ENCODE data around the gene HIBCH.

The HIBCH gene

DNA sequence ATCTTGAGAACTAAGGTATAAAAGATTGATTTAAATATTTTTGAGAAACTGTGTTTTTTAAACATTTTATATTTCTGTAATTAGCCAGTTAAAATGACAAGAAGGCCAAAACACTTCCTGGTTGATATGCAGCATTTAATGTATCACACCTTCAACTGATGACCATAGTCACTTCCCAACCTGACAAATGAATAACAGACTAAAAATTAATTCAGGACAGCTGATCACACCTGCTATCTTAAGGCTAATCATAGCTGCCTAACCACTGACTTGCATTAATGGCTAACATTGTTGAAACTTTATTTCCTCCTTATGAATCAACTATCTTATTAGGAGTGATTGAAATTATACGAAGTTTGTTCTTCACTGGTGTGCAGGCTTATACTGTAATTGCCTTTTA lies 131.3 kb downstream of the HIBCH start:
- no peak for DNase-seq (ENCODE audit: low spot score)

DNA sequence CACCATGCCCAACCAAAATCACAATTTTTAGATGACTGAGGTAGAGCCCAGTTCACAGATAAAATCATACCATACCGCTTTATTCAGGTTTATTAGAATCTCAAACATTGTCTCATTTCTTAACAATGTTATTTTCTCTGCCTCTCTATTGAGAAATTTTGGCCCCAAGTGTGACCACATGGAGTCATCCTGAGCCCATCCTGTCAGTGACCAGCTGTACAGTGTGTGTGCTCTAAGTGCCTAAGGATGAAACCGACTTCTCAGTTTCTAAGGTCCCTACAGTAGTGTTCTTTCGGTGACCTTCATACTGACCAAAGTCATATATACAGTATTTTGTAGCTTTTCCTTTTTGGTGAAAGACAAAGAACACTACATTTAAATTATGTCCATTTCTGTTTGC lies 133.4 kb downstream of the HIBCH start:
- no peak for DNase-seq (ENCODE audit: low spot score)

DNA sequence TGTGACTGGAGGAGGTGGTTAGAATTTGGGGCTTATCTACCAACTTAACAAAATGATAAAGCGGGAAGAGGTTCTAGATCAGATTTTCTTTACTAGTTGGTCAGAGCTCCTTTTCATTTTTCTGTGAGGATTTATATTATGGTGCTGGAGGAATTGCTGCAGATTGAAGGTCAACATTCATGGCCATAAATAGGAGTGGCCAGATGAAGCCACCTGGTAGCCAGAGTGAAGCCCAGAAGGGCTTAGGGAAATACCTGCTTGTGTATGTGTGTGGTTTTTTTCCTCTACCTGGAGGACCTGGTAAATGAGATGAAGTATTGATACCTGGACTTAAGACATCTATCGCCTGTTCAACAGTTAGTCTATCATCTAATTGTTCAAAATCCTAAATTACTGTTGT lies 134.2 kb downstream of the HIBCH start:
- no peak for DNase-seq (ENCODE audit: low spot score)

DNA sequence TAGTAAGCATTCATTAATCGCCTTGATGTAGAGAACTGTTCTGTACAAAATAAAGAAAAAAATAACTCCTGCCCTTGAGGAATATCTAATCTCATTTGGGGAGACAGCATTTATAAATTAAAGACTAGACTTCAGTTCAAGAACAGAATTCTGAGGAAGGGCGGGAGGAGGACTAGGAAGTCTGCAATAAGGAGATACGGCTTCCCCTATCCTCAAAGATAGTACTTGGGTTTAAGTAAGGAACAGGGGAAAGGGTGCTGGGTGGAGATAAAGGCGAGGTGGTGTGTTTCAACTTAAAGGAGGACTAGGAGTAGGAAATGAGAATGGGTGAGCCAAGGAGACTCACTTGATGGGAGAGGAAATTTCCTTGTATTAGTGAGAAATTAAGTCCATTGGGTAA lies 135.2 kb downstream of the HIBCH start:
- DNase-seq (ENCODE audit: low spot score): no peak

DNA sequence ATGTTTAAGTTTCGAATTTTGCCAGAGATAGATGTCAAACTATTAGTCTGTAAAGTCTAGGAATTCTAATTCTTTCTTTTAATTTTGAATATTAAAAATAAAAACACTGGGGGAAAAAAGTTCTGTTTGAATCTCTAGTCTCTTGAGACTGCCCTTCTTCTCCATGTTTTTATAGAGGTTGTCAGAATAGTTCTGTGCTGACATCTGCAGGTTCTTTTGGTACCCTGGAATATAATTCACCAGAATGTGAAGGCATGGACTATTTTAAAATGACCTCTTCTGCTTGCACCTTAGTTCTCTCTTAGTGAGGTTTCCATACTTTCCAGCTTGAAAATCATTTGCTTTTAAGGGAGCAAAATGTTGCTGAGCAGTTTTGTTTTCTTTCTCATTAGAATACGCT lies 136.1 kb downstream of the HIBCH start:
- no peak for DNase-seq (ENCODE audit: low spot score)

DNA sequence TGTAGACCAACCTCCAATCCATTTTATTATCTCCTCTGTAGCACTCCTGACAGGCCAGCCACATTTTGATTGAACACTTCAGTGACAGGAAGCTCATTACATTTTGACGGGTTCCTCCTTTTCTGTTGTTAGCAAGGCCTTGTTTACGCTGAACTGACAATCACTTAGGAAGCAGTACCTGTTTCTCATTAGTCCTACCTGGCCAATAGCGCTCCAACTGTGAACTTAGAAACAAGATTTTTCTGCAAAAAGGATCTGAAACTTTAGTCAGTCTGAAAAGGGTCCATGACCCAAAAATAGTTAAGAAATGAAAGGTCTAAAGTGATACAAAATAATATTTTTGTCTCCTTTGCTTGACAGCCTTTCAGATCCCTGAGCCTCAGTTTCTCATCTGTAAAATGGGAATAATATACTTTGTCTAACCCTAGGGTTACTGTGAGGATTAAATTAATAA lies 137.5 kb downstream of the HIBCH start:
- no peak for DNase-seq (ENCODE audit: low spot score)

DNA sequence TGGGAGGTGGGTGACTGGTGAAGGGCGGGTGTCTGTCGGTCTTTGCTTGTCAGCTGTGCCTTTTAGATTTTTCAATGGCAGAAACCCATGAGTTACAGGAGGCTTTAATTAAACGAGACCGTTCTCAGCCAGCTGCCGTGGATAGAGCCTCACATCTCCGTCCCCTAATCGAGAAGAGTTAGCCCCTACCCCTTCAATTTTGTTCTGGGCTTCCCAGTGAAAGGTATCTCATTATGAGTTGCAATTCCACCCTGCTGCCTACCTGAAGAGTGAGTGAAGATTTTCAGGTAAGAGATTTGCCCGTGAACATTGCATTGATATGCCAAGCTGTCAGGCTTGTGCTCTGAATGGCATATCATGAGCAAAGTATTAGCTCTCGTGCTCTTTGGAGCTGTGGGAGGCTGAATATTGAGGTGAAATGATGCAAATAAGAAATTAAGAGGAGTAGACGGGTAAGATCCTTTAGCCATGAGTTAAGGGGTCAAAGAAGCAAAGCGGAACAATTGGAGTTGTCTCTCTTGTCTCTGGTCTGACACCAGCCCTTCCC lies 138.4 kb downstream of the HIBCH start:
- peak; percentile 16 for DNase-seq (ENCODE audit: low spot score)

DNA sequence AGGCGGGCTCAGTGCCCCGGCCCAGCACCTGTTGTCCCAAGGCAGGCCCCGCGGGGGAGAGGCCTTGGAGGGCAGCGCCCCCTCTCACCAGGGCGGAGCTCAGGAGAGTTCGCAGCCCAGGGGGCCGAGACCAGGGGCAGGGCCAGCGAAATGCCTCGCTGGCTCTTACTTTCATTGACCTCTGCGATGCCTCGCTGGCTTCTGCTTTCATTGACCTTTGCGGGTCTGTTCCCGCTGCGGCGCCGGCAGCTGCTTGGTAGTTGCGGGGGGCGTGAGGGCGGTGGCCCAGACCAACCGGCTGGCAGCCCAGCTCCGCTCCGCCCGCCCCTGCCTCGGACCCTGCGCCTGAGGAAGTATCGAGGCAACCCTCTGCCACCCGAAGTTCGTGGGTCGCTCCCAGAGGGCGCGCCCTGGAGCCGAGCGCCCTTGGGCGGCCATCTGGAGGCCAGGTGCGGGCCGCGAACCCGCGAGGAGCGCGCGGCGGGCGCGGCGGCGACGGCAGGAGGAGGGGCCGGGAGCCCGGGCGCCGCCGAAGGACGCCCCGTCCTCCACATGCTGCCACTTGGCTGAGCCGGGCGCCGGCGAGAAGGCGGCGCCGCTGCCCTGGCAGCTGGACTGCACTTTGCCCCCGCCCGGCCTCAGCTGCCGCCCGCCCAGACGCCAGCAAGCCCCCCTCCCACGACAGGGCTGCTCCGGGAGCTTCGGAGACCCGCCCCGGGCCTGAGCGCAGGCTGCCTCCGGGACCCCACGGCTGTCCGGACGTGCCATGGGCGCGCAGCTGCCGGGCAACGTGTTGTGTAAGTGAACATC lies 139.1 kb downstream of the HIBCH start:
- peak; percentile 68 for DNase-seq (ENCODE audit: low spot score)

DNA sequence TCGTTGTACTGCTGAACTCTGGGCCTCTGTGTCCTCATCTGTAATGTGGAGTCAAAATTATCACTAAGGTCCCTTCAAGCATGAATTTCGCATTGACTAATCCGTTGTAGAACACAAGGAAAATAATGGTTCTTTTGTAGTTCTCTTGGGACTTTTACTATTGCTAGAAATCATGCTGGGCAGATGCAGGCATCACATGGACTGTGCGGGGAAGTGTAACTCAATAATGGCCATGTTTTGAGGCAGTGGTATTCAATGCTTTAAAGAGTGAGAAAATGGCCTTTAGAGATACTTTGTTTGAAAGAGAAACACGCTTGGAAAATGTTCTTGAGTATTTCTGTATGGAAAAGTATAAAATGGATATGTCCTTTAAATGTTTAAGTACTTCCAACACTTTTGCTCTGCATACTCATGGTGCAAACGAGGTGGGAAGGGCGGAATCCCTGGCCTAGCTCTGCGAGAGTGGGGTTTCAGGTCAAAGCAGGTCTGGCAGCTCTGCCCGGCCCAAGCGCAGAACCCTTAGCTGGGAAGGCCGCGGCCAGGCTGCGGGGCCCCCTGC lies 139.8 kb downstream of the HIBCH start:
- DNase-seq (ENCODE audit: low spot score): no peak

DNA sequence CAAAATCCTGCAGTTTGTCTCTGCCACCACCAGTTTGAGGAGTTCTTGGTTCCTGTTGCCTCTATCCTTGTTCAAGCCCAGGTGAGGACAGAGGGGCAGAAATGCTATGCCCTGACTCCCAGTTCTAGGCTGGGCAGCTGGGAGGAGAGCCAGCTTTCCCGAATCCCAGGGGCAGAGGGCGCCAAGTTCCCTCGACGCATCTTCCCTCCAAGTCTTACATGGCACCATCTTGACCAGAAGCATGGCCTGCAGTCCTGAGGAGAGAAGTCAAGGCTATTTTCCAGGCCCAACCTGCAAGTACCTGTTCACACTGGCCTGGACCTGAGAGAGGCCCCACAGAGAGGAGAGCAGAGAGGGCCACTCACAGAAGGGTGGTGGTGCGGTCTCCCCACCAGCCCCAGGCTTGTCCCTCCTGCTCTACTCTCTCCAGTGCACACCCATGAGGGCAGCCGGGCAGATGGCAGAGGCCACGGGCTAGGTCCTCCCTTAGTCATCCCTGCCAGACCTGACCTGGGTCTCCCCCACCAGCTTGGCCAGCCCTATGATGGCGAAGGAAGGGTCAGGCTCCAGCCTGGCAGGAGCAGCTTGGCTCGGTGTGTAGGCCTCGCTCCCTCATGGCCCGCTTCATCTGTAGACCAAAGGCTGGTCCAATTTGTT lies 141.4 kb downstream of the HIBCH start:
- no peak for DNase-seq (ENCODE audit: low spot score)

DNA sequence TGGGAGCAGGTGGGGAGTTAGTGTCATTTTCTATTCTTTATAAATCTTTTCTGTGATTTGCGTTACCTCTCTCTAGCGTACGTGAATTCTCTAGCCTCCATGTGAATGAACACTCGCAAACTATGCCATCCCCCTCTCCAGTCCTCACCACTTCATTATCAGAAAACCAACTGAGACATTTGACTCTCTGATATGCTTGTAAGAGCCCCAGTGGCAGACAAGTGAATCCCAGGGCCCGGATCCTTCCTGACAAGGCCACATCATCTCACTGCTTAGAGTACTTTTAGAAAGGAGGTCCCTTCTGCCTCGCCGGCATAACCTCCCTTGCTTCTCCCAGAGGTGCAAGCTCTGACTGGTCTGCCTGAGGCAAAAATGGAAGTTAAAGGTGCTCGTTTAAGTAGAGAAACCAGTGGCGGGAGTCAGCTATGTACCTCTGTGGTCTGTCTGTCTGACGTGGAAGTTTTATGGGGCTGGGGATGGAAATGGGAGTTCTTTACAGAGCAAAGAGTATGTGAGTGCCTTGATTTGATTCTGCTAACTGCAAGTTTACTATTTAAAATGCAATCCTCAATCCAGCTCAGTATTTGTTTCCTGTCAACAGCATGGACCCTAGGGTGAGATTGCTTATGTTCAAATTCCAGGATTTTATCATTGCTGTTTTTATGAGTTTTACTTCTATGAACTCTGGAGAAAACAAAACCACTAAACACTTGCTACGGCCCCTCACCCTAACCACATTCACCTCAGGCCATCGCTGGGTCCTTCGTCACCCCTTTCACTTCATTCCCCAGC lies 142.2 kb downstream of the HIBCH start:
- DNase-seq (ENCODE audit: low spot score): no peak

DNA sequence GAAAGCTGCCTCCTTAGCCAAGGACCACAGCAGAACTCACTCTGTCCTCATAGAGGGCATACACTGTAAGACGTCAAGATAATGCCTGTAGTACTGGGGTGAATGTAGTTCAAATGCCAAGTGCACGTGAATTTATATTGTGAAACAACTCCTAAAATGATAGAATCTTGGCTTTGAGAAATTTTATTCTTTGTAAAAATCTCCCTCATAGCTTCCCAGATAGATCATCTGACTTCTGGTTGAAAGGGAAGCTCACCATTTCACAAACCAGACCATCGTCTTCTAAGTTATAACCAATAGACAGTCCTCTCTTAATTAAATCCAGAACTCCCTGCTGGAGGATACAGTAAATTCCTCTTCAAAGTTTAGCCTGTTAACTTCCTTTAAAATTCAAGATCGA lies 146.2 kb downstream of the HIBCH start:
- no peak for DNase-seq (ENCODE audit: low spot score)

DNA sequence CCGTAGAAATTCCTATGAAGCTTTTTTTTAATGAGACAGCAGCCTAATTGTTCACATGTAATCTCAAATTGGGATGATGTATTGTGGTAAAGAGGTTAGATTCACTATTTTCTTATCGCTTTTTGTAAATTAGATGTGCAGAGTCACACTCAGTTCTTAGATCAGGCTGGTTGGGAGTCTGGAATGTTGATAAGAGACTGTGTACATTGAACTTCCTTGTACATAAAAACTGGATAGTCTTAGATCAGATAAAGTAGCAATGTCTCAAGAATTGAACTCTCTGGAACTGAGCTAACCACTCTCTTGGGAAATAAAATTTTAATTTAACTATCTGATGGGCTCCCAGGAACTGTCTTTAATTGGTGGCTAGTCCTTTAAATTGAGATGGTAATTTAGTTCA lies 149.0 kb downstream of the HIBCH start:
- no peak for DNase-seq (ENCODE audit: low spot score)

DNA sequence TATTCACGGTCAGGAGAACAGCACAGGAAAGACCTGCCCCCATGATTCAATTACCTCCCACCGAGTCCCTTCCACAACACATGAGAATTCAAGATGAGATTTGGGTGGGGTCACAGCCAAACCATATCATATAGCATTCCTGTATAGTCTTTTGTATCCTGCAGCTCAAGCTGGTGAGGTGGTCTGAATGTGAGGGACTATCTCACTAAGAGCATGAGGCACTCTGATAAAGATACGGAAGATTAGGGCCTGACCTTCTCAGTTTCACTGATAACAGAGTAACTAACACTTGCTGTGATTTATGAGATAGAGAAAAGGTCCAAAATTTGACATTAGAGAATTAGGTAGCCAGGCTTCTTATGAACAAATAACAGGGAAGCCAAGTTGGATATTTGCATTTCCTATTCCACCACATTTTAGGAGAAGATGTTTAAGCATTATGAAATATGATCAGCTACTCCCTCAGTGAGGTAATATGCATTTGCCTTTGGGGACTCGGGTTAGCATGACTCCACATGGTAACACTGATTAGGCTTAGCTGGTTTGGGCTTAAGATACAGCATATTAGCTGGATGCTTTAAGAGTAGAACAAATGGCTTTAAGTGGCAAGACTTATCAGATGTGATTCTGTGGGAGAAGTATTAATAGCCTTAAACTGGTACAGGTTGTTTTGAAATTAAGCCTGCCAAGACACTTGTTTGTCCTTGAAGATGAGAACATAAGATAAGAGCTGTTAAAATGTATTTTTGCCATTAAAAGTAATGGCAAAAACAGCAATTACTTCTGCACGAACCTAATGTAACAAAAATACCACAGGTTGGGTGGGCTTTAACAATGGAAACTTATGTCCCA lies 150.2 kb downstream of the HIBCH start:
- DNase-seq (ENCODE audit: low spot score): no peak

DNA sequence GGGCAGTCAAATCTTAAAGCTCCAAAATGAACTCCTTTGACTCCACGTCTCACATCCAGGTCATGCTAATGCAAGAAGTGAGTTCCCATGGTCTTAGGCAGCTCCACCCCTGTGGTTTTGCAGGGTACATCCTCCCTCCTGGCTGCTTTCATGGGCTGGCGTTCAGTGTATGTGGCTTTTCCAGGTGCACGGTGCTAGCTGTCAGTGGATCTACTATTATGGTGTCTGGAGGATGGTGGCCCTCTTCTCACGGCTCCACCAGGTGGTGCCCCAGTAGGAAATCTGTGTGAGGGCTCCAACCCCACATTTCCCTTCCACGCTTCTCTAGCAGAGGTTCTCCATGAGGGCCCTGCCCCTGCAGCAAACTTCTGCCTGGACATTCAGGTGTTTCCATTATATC lies 151.9 kb downstream of the HIBCH start:
- no peak for DNase-seq (ENCODE audit: low spot score)

DNA sequence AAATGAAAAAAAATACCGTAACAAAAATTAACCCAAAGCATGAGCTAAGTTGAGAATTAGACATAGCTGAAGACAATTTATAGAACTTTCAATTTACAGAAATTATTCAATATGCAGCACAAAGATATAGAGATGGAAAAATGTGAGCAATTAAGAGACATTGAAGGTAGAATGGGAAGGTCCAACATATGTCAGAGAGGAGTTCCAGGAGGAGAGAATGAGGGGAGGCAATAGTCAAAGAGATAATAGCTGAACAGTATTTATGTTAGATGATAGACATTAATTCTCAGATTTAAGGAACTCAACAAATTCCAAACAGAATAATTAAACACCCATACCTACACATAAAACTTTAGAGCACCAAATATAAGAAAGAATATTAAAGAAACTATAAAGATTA lies 154.1 kb downstream of the HIBCH start:
- DNase-seq (ENCODE audit: low spot score): no peak

DNA sequence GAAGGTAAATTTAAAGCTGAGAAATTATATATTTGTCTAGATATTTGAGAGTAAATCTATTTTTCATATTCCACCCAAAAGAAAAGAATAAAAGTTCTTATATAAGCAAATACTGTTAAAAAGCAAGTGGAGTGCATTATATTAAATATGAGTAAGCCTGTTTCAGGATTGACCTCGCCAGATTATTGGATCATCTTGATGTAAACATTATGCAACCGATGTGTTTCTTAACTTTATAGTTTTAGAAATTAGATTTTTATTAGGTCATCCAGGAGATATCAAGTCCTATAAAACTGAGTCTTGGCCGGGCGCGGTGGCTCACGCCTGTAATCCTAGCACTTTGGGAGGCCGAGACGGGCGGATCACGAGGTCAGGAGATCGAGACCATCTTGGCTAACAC lies 156.8 kb downstream of the HIBCH start:
- no peak for DNase-seq (ENCODE audit: low spot score)

DNA sequence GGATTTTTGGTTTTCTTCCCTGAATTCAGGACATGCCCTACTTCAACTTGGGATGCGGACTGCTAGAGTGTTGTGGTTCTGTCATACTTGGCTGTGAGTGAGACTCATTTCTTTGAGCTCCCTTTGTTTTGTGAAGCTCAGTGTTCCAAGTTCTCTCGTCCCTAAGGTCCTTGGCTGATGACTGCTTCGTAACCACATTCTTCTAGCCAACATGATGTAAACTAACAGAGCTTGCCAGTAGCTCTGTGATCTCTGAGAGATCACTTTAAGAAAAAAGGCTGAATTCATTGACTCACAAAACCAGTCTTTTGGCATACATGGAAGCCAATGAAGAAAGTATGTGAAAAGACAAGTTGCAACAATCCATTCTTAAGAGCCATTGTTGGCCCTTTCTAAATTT lies 160.2 kb downstream of the HIBCH start:
- no peak for DNase-seq (ENCODE audit: low spot score)

DNA sequence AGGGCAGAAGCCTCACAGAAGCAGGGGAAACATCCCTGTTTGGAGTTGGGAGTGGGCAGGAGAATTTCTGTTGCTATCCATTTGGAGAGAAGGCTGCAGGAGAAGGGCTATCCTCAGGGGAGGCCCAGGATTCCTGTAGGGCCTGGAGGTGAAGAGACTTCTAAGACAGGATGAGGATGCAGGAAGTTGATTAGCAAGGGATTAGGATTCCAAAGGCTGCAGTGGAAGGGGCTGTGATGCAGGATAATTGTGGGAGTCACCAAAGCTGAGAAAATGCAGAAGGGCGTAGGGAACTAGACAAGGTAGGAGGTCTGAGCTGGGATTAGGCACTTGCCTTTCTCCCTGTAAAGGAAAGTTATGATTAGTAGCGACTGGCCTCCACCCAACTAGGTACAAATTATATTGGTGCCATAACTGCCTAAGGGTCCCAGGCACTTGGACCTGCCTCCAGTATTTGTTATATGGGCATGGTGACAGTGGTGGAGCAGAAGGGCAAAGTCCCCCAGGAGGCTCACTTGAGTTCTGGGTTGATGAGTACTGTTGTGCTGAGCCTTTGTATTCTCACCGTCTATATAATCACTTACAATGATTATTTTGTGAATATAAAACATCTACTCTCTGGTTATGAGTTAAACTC lies 160.7 kb downstream of the HIBCH start:
- no peak for DNase-seq (ENCODE audit: low spot score)

Data from SK-N-DZ (cell line).